GM19239 (cell line): ENCODE data around the gene HNRNPCL2.
"Not testable (repeated sequence)": the region's sequence is repeated elsewhere in the genome, so short reads cannot be mapped to it uniquely, and the experiment has no call there.

Source experiments
- DNase-seq: peaks from one replicate; pipeline ENCODE4 v3.0.0; 2011; ENCODE audit warnings: low spot score; ENCODE audit not compliant: insufficient read length
- FAIRE-seq: peaks from 2 replicates; lab custom pipeline; 2011; peaks lifted over from hg19 to GRCh38; lab: Jason Lieb, UNC

The HNRNPCL2 gene

DNA sequence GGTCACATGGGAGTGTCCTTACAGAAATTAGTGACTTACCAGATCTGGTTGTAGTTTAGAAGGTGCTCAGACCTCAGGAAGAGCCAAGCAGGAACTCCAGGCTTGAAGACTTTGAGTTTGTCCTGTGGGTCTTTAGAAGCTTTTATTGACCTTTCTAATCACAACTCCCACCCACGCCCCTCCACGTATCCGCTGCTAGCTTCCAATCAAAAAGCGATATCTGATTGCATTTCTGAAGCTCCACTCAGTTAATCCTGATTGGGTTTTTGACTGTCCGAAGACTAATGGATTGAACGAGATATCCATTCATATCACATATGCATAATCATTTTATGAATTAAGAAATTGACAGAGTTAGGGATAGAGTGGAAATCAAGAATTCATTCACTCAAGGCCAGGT lies at the start of gene HNRNPCL2:
Gene HNRNPCL2 (minus strand): TSS at position 101 of the 400 bp plus-strand sequence. CDS start 454 bp downstream, outside the sequence.
- FAIRE-seq, DNase-seq: not testable (repeated sequence)

GRCh38 chr1:13165531-13165930 lies 48.9 kb upstream of the HNRNPCL2 start, which contains the start of gene HNRNPCL4:
Gene HNRNPCL4 (minus strand): TSS chr1:13165631. CDS start chr1:13165467, 164 bp downstream.
- not testable (repeated sequence) for FAIRE-seq, DNase-seq

DNA sequence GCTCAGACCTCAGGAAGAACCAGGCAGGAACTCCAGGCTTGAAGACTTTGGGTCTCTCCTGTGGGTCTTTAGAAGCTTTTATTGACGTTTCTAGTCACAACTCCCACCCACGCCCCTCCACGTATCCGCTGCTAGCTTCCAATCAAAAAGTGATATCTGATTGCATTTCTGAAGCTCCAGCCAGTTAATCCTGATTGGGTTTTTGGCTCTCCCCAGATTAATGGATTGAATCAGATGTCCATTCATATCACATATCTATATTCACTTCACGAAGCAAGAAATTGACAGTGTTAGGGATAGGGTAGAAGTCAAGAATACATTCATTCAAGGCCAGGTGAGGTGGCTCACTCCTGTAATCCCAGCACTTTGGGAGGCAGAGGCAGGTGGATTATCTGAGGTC lies 39.3 kb upstream of the HNRNPCL2 start, which contains the start of gene PRAMEF26:
Gene PRAMEF26 (minus strand): TSS at position 101 of the 400 bp plus-strand sequence. CDS start 2,914 bp downstream, outside the sequence.
- FAIRE-seq, result not testable (repeated sequence)

GRCh38 chr1:13070474-13070873 lies 46.2 kb downstream of the HNRNPCL2 start, which contains the start of gene PRAMEF25:
Gene PRAMEF25 (plus strand): TSS chr1:13070774. CDS start chr1:13073694, 2,920 bp downstream.
- FAIRE-seq, DNase-seq: not testable (repeated sequence)

More for the DNA sequence above, 39.3 kb upstream of the HNRNPCL2 start, which contains the start of gene PRAMEF26:
- DNase-seq, result not testable (repeated sequence)
